PFSK-1 (cell line): ENCODE measurements around the gene MC2R.

Experiments used
- FOXP2 ChIP-seq: optimal IDR thresholded peaks from 2 replicates; pipeline ENCODE3; 2011; ENCODE audit warnings: borderline replicate concordance, control low read depth, inconsistent platforms; ENCODE audit not compliant: insufficient read depth; ENCODE audit errors: extremely low read length, extremely low read depth
- POLR2AphosphoS5 ChIP-seq: IDR thresholded peaks from 2 replicates; pipeline ENCODE4 v1.6.1; 2012; ENCODE audit warnings: low read depth, mild to moderate bottlenecking, control low read depth, low read length, moderate library complexity
- SIN3A ChIP-seq: IDR thresholded peaks from 2 replicates; pipeline ENCODE4 v1.6.1; 2012; ENCODE audit warnings: mild to moderate bottlenecking, low read length, moderate library complexity, borderline replicate concordance; ENCODE audit not compliant: insufficient read depth
- TAF1 ChIP-seq: IDR thresholded peaks from 2 replicates; pipeline ENCODE4 v1.6.1; 2012; ENCODE audit warnings: low read length, control low read depth, borderline replicate concordance; ENCODE audit not compliant: insufficient read depth
- TF ChIP-seq, protein P1 (sequence below), 2 experiments: IDR thresholded peaks; 2 replicates each; pipeline versions ENCODE4 v1.6.1 to v1.8.0; 2011 to 2012; ENCODE audit warnings: low read depth in 2 of 2, low read length in 2 of 2, control low read depth in 1 of 2, inconsistent platforms in 1 of 2, mild to moderate bottlenecking in 1 of 2, moderate library complexity in 1 of 2; ENCODE audit not compliant: insufficient read depth in 1 of 2

MC2R gene

DNA sequence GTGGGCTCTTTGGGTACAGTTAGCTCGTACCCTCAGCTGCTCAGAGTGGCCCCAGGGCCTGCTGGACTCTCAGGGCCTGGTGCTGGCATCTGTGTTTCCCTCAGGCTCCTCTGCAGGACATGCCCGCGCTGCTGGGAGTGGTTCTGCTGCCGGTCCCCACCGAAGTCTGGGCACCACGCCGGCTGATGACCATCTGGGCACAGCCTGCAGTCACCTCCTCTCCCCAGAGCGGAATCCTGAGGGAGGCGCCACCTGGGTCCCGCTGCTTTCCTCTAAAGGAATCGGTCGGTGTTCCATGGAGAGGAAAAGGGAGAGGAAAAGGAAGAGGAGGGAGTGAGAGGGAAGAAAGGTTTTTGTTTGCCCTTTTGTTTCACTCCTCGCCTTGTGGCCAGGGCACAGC, 43.6 kb downstream of the MC2R start:
- TF ChIP-seq SIN3A: no peak
- TF ChIP-seq, protein P1, sequence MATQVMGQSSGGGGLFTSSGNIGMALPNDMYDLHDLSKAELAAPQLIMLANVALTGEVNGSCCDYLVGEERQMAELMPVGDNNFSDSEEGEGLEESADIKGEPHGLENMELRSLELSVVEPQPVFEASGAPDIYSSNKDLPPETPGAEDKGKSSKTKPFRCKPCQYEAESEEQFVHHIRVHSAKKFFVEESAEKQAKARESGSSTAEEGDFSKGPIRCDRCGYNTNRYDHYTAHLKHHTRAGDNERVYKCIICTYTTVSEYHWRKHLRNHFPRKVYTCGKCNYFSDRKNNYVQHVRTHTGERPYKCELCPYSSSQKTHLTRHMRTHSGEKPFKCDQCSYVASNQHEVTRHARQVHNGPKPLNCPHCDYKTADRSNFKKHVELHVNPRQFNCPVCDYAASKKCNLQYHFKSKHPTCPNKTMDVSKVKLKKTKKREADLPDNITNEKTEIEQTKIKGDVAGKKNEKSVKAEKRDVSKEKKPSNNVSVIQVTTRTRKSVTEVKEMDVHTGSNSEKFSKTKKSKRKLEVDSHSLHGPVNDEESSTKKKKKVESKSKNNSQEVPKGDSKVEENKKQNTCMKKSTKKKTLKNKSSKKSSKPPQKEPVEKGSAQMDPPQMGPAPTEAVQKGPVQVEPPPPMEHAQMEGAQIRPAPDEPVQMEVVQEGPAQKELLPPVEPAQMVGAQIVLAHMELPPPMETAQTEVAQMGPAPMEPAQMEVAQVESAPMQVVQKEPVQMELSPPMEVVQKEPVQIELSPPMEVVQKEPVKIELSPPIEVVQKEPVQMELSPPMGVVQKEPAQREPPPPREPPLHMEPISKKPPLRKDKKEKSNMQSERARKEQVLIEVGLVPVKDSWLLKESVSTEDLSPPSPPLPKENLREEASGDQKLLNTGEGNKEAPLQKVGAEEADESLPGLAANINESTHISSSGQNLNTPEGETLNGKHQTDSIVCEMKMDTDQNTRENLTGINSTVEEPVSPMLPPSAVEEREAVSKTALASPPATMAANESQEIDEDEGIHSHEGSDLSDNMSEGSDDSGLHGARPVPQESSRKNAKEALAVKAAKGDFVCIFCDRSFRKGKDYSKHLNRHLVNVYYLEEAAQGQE (IDR thresholded peaks at IDR 0.05; ENCODE audit: insufficient read depth in 1 of 2, low read depth in 2 of 2, low read length in 2 of 2): no peak
- no peak for TF ChIP-seq TAF1
- TF ChIP-seq FOXP2: no peak
- no peak for TF ChIP-seq POLR2AphosphoS5

DNA sequence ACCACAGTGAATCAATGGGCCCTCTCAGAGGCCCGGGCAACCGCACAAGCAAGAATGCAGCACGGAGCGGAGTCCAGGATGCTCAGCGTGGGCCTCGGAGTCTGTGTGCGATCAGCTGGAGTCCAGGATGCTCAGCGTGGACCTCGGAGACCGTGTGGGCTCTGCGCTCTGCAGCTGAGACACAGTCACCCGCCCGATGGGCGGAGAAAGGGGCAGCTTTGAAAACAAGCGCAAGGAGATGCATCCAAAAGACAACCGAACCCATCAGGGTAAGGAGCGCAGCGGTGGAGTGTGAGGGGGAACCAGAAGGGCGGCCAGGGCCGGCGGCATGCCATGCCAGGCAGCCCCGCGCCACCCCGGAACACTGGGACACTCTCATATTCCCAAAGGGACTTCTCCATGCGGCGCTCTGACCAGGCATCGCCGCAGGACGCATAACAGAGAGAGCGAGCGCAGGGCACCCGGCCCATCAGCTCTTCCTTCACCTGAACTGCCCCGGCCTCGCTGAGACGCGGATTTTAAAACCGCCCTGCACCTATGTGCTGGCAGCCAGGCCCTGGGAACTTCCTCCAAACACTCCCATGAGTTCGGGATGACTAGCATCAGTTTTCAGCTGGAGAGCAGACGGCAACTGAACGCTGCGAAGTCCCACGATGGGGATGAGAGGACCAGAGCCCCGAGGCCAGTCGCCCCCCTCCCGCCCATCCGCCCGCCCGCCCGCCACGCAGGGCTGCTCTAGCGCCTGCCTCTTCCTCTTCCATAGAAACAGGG, 46.6 kb downstream of the MC2R start:
- TF ChIP-seq, protein P1 (IDR thresholded peaks at IDR 0.05; ENCODE audit: insufficient read depth in 1 of 2, low read depth in 2 of 2, low read length in 2 of 2): no peak
- TF ChIP-seq FOXP2 (no peak), POLR2AphosphoS5 (no peak), SIN3A (no peak), TAF1 (no peak)

DNA sequence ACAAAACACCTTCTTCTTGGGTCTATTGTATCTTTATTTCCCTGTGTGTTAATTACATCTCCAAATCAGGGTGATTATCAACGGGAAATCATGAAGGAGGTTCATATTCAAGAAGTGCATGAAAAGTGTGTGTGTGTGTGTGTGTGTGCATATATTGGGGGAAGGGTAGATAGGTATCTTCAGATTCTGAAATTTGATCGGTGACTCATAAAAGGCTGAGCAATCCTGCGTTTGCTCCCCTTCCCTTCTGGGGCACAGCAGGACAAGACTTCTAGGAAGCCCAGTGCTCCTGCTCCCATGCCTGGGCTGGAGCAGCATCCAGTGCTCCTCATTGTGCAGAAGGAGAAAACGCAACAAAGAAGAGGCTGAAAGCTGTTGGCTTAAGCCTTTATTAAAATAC, 65.5 kb downstream of the MC2R start:
- no peak for TF ChIP-seq POLR2AphosphoS5
- TF ChIP-seq, protein P1 (IDR thresholded peaks at IDR 0.05; ENCODE audit: insufficient read depth in 1 of 2, low read depth in 2 of 2, low read length in 2 of 2): no peak
- no peak for TF ChIP-seq SIN3A
- no peak for TF ChIP-seq TAF1
- no peak for TF ChIP-seq FOXP2

DNA sequence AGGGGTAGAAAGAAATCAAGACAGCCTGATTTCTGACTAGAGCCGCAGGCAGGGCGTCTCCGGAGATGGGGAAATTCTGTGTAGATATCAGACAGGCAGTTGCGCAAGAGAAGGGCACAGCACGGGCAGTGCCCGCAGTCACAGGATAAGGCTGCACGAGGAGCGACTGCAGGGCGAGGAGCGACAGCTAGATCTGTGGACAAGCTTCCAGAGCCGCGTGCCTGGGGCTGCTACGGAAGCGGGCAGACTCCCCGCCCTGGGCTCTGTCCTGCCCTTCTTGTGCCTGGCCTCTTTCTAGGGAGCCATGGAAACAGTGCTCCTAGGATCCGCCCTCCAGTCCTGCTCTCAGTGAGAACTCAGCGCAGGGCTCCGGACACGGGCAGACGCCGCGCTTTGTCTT, 78.8 kb downstream of the MC2R start:
- TF ChIP-seq, protein P1 (IDR thresholded peaks at IDR 0.05; ENCODE audit: insufficient read depth in 1 of 2, low read depth in 2 of 2, low read length in 2 of 2): no peak
- TF ChIP-seq FOXP2: no peak

DNA sequence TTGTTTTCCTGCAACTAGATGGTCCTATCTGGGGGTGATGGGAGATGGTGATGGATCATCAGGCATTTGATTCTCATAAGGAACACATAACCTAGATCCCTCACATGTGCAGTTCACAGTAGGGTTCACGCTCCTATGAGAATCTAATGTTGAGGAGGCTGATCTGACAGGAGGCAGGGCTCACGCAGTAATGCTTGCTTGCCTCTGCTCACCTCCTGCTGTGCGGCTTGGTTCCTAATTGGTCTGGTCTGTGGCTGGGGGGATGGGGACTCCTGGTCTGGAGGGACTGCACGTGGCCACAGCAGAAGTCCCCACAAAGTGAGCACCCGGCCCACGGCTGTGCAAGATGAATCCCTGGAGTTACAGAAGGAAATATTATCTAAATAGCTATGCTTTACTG, 80.1 kb downstream of the MC2R start:
- TF ChIP-seq, protein P1 (IDR thresholded peaks at IDR 0.05; ENCODE audit: insufficient read depth in 1 of 2, low read depth in 2 of 2, low read length in 2 of 2): no peak
- TF ChIP-seq SIN3A (no peak), FOXP2 (no peak), TAF1 (no peak)
